Smooth muscle cell (in vitro differentiated cells): ENCODE data around the gene CCDC124. TPM values are rescaled to one million over a fixed set of nuclear protein-coding genes. Genes with fewer than 3 reads are reported as not detected.

ENCODE experiments used
- DNase-seq: peaks from one replicate; lab custom pipeline; 2025; ENCODE audit not compliant: unreplicated experiment; lab: John Stamatoyannopoulos, UW
- H2AFZ ChIP-seq: fragments of 200-600 bp; sonication (generic); 2 replicates; pipeline ENCODE4 v1.6.0; 2016; ENCODE audit warnings: antibody characterized with exemption, low read depth, mild to moderate bottlenecking
- H3F3A ChIP-seq: fragments of 200-600 bp; sonication (generic); 2 replicates; pipeline ENCODE4 v1.6.0; 2017; ENCODE audit warnings: antibody characterized with exemption, low read depth
- H3K27ac ChIP-seq: fragments of 200-600 bp; sonication (generic); 2 replicates; pipeline ENCODE4 v1.5.1; 2016; ENCODE audit warnings: low read depth, mild to moderate bottlenecking
- H3K27me3 ChIP-seq: fragments of 200-600 bp; sonication (generic); 2 replicates; pipeline ENCODE4 v1.6.1; 2016; ENCODE audit warnings: low read depth, mild to moderate bottlenecking
- H3K36me3 ChIP-seq: fragments of 200-600 bp; sonication (generic); 2 replicates; pipeline ENCODE4 v1.5.1; 2016; ENCODE audit warnings: low read depth
- H3K4me1 ChIP-seq: fragments of 200-600 bp; sonication (generic); 2 replicates; pipeline ENCODE4 v1.5.1; 2016; ENCODE audit warnings: low read depth
- H3K4me2 ChIP-seq: fragments of 200-600 bp; sonication (generic); 2 replicates; pipeline ENCODE4 v1.6.0; 2016; ENCODE audit warnings: mild to moderate bottlenecking
- H3K4me3 ChIP-seq: fragments of 200-600 bp; sonication (generic); 2 replicates; pipeline ENCODE4 v1.5.1; 2016; ENCODE audit warnings: mild to moderate bottlenecking
- H3K79me2 ChIP-seq: fragments of 200-600 bp; sonication (generic); 2 replicates; pipeline ENCODE4 v1.6.0; 2016; ENCODE audit warnings: low read depth, mild to moderate bottlenecking
- H3K9ac ChIP-seq: fragments of 200-600 bp; sonication (generic); 2 replicates; pipeline ENCODE4 v1.6.0; 2016; ENCODE audit warnings: low read depth
- H3K9me3 ChIP-seq: fragments of 200-600 bp; sonication (generic); replicated peaks from 2 replicates; pipeline ENCODE4 v1.5.1; 2016; ENCODE audit warnings: low read depth
- H4K20me1 ChIP-seq: fragments of 200-600 bp; sonication (generic); 2 replicates; pipeline ENCODE4 v1.6.0; 2016; ENCODE audit warnings: low read depth
- CTCF ChIP-seq: fragments of 200-600 bp; sonication (generic); IDR thresholded peaks from 2 replicates; pipeline ENCODE4 v1.5.1; 2017; ENCODE audit warnings: borderline replicate concordance, mild to moderate bottlenecking, antibody characterized with exemption; ENCODE audit not compliant: insufficient read depth, poor library complexity, severe bottlenecking
- WGBS: methylation state at CpG from one replicate; pipeline ENCODE4 v1.1.7; 2016; ENCODE audit warnings: low lambda C conversion rate; 5-methylcytosine and 5-hydroxymethylcytosine counted together
- polyA plus RNA-seq: library from polyadenylated mRNA; unstranded; fragments of >200 nt; fragmentation: Nextera tagmentation; extraction: Ambion mirVana; gene quantifications from 2 replicates; pipeline ENCODE4 v1.2.1, GENCODE V29; 2016
- total RNA-seq: library from RNA; depleted of rRNA; stranded (reverse); fragments of >200 nt; gene quantifications from 2 replicates; pipeline ENCODE4 v1.2.3, GENCODE V29; 2014

Gene CCDC124
- total and polyA plus RNA-seq, 2 experiments from 2014 or later, result 34.5 to 156 TPM

GRCh38 chr19:17888260-17888659, 44.6 kb upstream of the CCDC124 start:
- no peaks in the 10 kb centered on the region for H3K9me3 ChIP-seq
- no peak overlapping the region for H3K4me2 ChIP-seq
- H2AFZ ChIP-seq, result no peak overlapping the region
- no peak for TF ChIP-seq CTCF
- H3K4me1 ChIP-seq, result no peaks in the 10 kb centered on the region
- no peak overlapping the region for H3K9ac ChIP-seq
- H3F3A ChIP-seq, result no peaks in the 10 kb centered on the region
- H3K36me3 ChIP-seq, result no peaks in the 10 kb centered on the region
- no peaks in the 10 kb centered on the region for H3K79me2 ChIP-seq
- WGBS, result 90% methylated on average over 7 of the region's 7 CpGs
- H4K20me1 ChIP-seq, result no peaks in the 10 kb centered on the region
- no peak for DNase-seq
- no peak overlapping the region for H3K4me3 ChIP-seq
- H3K27me3 ChIP-seq, result no peaks in the 10 kb centered on the region
- no peak overlapping the region for H3K27ac ChIP-seq

- peak; percentile 18 for DNase-seq
- Histone ChIP-seq H3K27ac (no peak overlapping the region), H3K4me2 (no peak overlapping the region), H3K27me3 (no peaks in the 10 kb centered on the region), H4K20me1 (no peaks in the 10 kb centered on the region), H2AFZ (no peak overlapping the region), H3K9ac (no peak overlapping the region), H3K4me1 (no peaks in the 10 kb centered on the region), H3K79me2 (no peaks in the 10 kb centered on the region), H3K4me3 (no peak overlapping the region), H3K36me3 (no peaks in the 10 kb centered on the region), H3F3A (no peaks in the 10 kb centered on the region), H3K9me3 (no peaks in the 10 kb centered on the region)
- 32% methylated on average over 18 of the region's 18 CpGs for WGBS
- TF ChIP-seq CTCF, result no peak
Measured at GRCh38 chr19:17889609-17890214, 43.1 kb upstream of the CCDC124 start.

- Histone ChIP-seq H3K4me2 (no peak overlapping the region), H2AFZ (no peak overlapping the region), H3K9me3 (no peaks in the 10 kb centered on the region), H3K4me3 (no peak overlapping the region), H4K20me1 (no peaks in the 10 kb centered on the region), H3K9ac (no peak overlapping the region), H3K79me2 (no peaks in the 10 kb centered on the region), H3K27ac (no peak overlapping the region), H3K36me3 (no peaks in the 10 kb centered on the region), H3F3A (no peaks in the 10 kb centered on the region), H3K4me1 (no peaks in the 10 kb centered on the region), H3K27me3 (no peaks in the 10 kb centered on the region)
- no peak for TF ChIP-seq CTCF
- WGBS, result 87% methylated on average over 9 of the region's 9 CpGs
- DNase-seq, result no peak
Measured at GRCh38 chr19:17893766-17894165, 39.0 kb upstream of the CCDC124 start.

GRCh38 chr19:17902701-17903100, 30.1 kb upstream of the CCDC124 start:
- Histone ChIP-seq H3K79me2 (no peaks in the 10 kb centered on the region), H3F3A (no peaks in the 10 kb centered on the region), H3K4me2 (no peak overlapping the region), H3K27me3 (no peaks in the 10 kb centered on the region), H3K9ac (no peak overlapping the region), H4K20me1 (no peaks in the 10 kb centered on the region), H3K4me3 (no peak overlapping the region), H3K4me1 (no peaks in the 10 kb centered on the region), H3K27ac (no peak overlapping the region), H3K9me3 (no peaks in the 10 kb centered on the region), H2AFZ (no peak overlapping the region), H3K36me3 (no peaks in the 10 kb centered on the region)
- WGBS, result 68% methylated on average over 6 of the region's 6 CpGs
- DNase-seq, result no peak
- TF ChIP-seq CTCF, result no peak
